Activated gamma-delta T cell treated with Interleukin-2 at 50 U/mL for 16 hours (primary cell): ENCODE results near the gene ATP1A4.

Experiments used
- DNase-seq: peaks from one replicate; pipeline ENCODE4 v3.0.0-alpha.2; 2020

Gene ATP1A4

GRCh38 chr1:160148121-160148520 lies 3.3 kb upstream of the ATP1A4 start:
- DNase-seq = no peak

DNA sequence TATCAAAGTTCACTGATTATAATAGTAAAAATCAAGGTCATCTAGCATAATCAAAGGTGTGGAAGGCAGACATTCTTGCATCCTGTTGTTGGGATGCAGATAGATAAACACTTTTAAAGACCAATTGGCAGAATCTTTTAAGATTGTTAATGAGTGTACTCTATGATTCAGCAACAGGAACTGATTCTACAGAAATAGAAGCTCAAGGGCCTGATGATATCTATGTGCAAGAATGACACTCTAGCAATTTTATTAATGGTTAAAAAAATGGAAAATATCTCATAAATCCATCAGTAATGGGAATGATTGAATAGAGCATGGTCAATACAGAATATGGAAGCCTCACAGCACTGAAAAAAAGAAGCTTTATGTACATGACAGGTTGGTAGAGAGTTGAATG lies 2.2 kb upstream of the ATP1A4 start:
- DNase-seq = no peak

DNA sequence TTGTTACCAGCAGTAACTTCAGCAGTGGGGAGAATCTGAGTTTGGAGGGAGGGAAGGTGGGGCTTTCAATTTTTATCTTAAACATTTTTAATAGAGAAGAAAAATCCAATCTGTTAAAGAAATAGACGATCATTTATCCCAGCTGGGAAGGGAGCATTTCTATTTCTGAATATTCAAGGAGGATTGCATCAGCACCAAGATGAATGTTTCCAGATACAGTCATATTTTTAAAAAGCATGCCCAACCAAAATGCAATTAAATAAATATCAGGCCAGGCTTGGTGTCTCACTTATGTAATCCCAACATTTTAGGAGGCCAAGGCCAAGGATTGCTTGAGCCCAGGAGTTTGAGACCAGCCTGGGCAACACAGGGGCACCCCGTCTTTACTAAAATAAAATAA lies 1.7 kb upstream of the ATP1A4 start:
- DNase-seq = no peak

DNA sequence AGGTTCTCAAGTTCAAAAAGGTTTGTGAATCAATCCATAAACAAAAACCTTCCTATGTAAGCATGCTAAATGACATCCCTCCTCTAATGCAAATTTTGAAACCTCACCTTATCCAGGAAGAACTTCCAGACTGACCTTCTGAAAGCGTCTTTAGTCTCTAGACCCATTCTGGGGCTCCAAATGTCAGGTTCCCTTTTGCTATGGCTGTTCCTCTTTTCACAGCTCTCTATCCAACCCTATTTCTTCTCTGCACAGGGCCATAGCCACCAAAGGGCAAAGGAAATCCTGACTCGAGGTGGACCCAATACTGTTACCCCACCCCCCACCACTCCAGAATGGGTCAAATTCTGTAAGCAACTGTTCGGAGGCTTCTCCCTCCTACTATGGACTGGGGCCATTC lies 3.4 kb downstream of the ATP1A4 start:
- no peak for DNase-seq

- DNase-seq = no peak
Measured at GRCh38 chr1:160156361-160156760, 5.0 kb downstream of the ATP1A4 start.

GRCh38 chr1:160157174-160157573 lies 5.8 kb downstream of the ATP1A4 start:
- no peak for DNase-seq

DNA sequence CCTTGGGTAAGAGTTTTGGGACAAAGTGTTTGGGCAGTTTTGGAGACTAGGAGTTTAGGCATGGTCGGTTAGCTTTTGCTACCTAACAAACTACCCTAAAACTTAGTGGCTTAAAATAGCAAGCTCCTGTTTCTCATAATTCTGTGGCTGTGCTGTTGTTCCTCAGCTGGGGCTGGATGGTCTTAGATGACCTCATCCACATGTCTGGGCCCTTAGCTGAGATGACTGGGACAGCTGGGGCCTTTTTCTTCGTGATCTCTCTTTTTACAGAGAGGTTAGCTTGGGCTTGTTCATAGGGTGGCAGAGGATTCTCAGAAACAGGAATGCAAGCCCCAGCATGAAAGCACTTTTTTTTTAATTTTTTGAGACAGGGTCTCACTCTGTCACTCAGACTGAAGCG lies 6.6 kb downstream of the ATP1A4 start:
- no peak for DNase-seq

DNA sequence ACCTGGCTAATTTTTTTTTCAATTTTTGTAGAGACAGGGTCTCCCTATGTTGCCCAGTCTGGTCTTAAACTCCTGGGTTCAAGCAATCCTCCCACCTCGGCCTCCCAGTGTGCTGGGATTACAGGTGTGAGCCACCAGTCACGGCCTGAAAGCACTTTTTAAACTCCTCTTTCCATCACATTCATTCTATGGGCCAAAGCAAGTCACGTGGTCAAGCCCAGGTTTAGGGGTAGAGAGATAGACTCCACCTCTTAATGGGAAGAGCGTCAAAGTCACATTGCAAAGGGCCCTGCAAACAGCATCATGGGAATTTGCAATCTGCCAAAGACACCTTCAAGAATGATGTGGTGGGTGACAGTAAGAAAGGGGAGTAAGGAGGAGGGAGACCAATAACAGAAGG lies 7.1 kb downstream of the ATP1A4 start:
- no peak for DNase-seq

DNA sequence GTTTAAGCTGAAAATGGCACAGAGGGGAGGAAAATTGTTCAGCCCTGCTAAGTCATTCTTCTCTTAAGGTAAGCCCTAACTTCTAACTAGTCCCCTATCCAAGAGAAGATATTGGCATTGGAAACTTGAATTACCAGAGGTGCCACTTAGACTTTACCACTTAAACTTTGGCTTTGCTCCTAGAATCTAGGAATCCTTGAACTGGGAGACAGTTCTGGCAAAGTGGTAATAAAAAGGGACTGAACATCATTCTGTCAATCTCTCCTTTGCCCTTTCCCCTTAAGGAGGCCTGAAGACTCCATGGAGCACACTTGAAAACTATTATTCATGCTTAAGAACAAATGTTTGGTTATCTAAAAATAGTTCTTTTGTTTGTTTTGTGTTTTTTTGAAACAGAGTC lies 8.4 kb downstream of the ATP1A4 start:
- DNase-seq = no peak

DNA sequence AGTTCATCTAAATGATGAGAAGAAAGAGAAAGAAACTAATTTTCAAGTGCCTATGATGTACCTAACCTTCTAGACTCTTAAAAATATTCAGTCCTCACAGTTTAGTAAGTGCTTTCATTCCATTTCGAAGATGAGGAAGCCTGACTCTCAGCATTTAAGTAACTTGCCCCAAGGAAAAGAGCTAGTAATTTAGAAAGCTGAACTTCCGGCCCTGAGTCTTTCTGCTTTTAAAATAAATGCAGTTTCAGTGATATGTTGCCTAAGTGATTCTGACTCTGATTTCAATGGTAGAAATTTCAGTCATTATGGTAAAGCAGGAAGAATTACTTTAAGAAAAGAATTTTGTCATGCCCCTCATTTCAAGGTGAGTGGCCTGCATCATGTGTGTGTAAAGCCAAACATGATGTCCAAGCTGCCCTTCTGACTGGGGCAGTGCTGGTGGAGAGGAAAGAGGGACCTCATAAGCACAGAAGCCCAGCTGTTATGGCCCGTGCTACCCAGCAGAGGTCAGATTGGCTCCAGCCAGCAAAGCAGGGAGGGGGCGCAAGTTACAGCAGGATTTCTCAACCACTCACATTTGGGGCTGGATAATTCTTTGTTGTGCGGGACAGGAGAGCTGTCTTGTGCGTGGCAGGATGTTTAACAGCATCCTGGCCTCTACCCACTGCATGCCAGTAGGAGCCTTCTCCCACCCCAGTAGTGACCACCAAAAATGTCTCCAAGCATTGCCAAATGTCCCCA lies 10.7 kb downstream of the ATP1A4 start:
- no peak for DNase-seq

DNA sequence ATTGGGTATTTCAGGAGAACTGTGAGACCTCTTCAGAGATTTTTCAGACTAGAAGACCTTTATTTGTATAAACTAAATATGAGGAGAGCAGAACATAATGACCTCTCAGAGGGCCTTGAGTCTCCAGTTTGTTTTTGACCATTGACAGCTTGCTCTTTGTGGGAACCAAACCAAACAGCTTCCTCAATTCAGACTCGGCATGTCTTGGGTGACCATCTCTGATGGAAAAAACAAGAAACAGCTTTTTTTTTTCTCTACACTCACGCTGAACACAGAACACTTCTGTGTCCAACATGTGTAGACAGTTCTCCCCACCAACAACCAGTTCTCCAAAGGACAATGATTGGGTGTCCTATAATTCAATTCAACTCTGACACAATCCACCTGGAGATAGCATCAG lies 11.5 kb downstream of the ATP1A4 start:
- no peak for DNase-seq

- no peak for DNase-seq
Measured at GRCh38 chr1:160163615-160164014, 12.2 kb downstream of the ATP1A4 start.

DNA sequence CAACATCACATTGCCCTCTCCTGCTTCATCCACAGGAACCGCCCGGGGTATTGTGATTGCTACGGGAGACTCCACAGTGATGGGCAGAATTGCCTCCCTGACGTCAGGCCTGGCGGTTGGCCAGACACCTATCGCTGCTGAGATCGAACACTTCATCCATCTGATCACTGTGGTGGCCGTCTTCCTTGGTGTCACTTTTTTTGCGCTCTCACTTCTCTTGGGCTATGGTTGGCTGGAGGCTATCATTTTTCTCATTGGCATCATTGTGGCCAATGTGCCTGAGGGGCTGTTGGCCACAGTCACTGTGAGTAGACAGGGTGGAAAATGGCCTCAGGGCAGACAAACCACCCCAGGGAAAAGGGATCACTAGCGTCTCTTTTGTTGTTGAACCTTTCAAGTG lies 12.7 kb downstream of the ATP1A4 start:
- DNase-seq = no peak

DNA sequence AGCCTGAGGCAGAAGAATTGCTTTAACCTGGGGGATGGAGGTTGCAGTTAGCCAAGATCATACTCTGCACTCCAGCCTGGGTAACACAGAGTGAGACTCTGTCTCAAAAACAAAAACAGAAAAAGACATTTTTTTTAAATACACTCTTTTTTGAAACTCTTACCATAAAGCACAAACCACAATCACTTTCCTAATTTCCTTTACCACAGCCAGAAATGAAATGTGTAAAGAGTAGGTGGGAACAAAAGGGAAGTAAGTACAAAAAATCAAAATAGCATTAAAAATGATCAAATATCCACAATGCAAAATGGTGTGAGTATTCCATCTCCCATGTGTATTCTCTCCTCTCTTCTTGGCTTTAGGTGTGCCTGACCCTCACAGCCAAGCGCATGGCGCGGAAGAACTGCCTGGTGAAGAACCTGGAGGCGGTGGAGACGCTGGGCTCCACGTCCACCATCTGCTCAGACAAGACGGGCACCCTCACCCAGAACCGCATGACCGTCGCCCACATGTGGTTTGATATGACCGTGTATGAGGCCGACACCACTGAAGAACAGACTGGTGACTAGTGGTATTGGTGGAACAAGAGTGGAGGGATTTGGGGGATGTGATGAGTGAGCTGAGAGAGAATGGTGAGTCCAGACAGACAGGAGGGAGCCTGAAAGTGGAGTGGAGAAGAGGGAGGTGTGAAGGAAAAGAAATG lies 14.9 kb downstream of the ATP1A4 start:
- no peak for DNase-seq

- no peak for DNase-seq
Measured at GRCh38 chr1:160167056-160167455, 15.7 kb downstream of the ATP1A4 start.

- DNase-seq = no peak
Measured at GRCh38 chr1:160167580-160167979, 16.2 kb downstream of the ATP1A4 start.

DNA sequence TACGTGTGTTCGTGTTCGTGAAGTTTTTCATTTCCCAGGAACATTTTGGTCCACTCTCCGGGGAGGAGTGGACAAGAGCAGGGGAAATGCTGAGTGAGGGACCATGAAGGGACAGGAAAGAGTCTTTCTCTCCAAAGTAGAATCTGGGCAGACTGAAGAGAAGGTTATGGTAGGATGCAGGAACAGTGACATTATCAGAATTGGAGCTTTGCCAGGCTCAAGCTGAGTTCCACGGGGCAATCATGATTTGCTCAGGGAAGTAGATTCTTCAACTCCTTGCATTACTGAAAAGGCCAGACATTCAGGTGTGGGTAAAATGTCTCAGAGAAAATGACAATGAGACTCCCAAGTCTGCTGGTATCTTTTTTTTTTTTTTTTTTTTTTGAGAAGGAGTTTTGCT lies 16.6 kb downstream of the ATP1A4 start:
- DNase-seq = no peak

DNA sequence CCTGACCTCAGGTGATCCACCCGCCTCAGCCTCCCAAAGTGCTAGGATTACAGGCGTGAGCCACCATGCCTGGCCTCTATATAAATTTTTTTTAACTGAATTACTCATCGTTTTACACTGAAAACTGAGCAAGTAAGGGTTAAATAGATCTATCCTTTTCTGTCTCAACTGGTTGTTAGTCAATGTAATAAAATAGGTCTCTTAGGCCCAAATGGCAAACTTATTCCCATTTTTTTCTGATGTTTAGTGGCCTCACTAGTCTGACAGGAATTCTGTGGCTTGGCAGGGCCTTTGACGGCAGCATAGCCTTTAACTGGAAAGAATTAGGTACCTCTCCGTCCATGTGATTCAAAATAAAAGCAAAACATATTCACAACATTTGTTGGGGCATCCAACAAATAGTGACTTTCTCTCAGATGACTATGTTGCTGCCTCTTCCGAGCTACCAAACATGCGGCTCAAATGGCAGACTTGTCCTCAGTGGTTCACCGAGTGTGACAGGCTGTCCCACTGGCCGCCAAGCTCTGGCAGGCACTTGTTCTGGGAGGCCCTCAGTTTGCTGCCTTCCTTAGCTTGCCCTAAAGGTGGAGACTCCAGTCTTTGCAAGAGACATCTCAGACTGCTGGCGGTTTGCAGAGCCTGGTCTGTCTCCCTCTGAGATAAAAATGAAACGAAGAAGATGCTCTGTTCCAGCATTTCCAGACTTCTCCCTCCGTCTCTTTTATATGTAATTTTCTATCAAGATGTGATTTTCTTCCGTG lies 17.4 kb downstream of the ATP1A4 start:
- no peak for DNase-seq

- DNase-seq = no peak
Measured at GRCh38 chr1:160169553-160170399, 18.4 kb downstream of the ATP1A4 start.

GRCh38 chr1:160171354-160171753 lies 20.0 kb downstream of the ATP1A4 start:
- no peak for DNase-seq

- no peak for DNase-seq
Measured at GRCh38 chr1:160171980-160172379, 20.6 kb downstream of the ATP1A4 start.

DNA sequence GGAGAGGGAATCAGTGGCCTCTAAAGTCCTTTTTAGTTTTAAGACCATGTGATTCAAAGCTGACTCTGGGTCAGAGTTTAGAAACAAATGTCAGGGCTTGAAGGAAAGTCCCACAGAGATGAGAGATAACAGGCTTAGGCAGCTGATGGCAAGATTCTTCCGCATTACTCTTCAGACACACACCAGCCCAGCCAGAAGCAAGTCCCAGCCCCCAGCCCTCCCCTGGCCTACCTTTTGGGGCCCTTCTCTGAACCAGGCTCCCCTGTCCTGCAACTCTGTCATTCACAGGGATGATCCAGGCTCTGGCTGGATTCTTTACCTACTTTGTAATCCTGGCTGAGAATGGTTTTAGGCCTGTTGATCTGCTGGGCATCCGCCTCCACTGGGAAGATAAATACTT lies 25.8 kb downstream of the ATP1A4 start:
- no peak for DNase-seq

- no peak for DNase-seq
Measured at GRCh38 chr1:160177667-160178066, 26.3 kb downstream of the ATP1A4 start.
